ENCODE measurements around the gene MYBBP1A.
"Not testable (repeated sequence)": the region's sequence is repeated elsewhere in the genome, so short reads cannot be mapped to it uniquely, and the experiment has no call there.

The MYBBP1A gene

GRCh38 chr17:4554997-4555799 lies at the start of gene MYBBP1A:
MYBBP1A (minus strand) TSS chr17:4555384; CDS start chr17:4555324, 60 bp downstream.
- in situ Hi-C loops (cut with MboI; ENCODE audit: low sequenced_read_pairs) = no loop called here

GRCh38 chr17:4604736-4605135 lies 49.6 kb upstream of the MYBBP1A start:
- in situ Hi-C loops (cut with MboI; ENCODE audit: low sequenced_read_pairs) = not testable (repeated sequence)

- in situ Hi-C loops (cut with MboI; ENCODE audit: low sequenced_read_pairs) = no loop called here
These were observed 49.0 kb upstream of the MYBBP1A start for GRCh38 chr17:4604111-4604644.

GRCh38 chr17:4602041-4602440 lies 46.9 kb upstream of the MYBBP1A start:
- in situ Hi-C loops (cut with MboI; ENCODE audit: low sequenced_read_pairs) = no loop called here

GRCh38 chr17:4601326-4601725 lies 46.1 kb upstream of the MYBBP1A start:
- in situ Hi-C loops (cut with MboI; ENCODE audit: low sequenced_read_pairs) = no loop called here

GRCh38 chr17:4600563-4600962 lies 45.4 kb upstream of the MYBBP1A start:
- in situ Hi-C loops (cut with MboI; ENCODE audit: low sequenced_read_pairs) = no loop called here

GRCh38 chr17:4599505-4600281 lies 44.5 kb upstream of the MYBBP1A start:
- in situ Hi-C loops (cut with MboI; ENCODE audit: low sequenced_read_pairs) = no loop called here

GRCh38 chr17:4598776-4599504 lies 43.8 kb upstream of the MYBBP1A start:
- in situ Hi-C loops (cut with MboI; ENCODE audit: low sequenced_read_pairs) = no loop called here

GRCh38 chr17:4597975-4598374 lies 42.8 kb upstream of the MYBBP1A start:
- in situ Hi-C loops (cut with MboI; ENCODE audit: low sequenced_read_pairs) = no loop called here

- in situ Hi-C loops (cut with MboI; ENCODE audit: low sequenced_read_pairs) = no loop called here
These were observed 41.6 kb upstream of the MYBBP1A start for GRCh38 chr17:4596636-4597380.

- in situ Hi-C loops (cut with MboI; ENCODE audit: low sequenced_read_pairs) = not testable (repeated sequence)
These were observed 40.6 kb upstream of the MYBBP1A start for GRCh38 chr17:4595685-4596342.

GRCh38 chr17:4594931-4595684 lies 39.9 kb upstream of the MYBBP1A start:
- in situ Hi-C loops (cut with MboI; ENCODE audit: low sequenced_read_pairs) = no loop called here

GRCh38 chr17:4594406-4594805 lies 39.2 kb upstream of the MYBBP1A start:
- in situ Hi-C loops (cut with MboI; ENCODE audit: low sequenced_read_pairs) = no loop called here

- in situ Hi-C loops (cut with MboI; ENCODE audit: low sequenced_read_pairs) = no loop called here
These were observed 37.8 kb upstream of the MYBBP1A start for GRCh38 chr17:4593021-4593421.

GRCh38 chr17:4592240-4593005 lies 37.2 kb upstream of the MYBBP1A start:
- in situ Hi-C loops (cut with MboI; ENCODE audit: low sequenced_read_pairs) = no loop called here

- in situ Hi-C loops (cut with MboI; ENCODE audit: low sequenced_read_pairs) = no loop called here
These were observed 36.3 kb upstream of the MYBBP1A start for GRCh38 chr17:4591529-4591928.

- in situ Hi-C loops (cut with MboI; ENCODE audit: low sequenced_read_pairs) = no loop called here
These were observed 35.8 kb upstream of the MYBBP1A start for GRCh38 chr17:4590981-4591453.

- in situ Hi-C loops (cut with MboI; ENCODE audit: low sequenced_read_pairs) = not testable (repeated sequence)
These were observed 34.9 kb upstream of the MYBBP1A start for GRCh38 chr17:4590042-4590441.
